CD4-positive, alpha-beta T cell treated with Interleukin-2 at 100 ng/mL for 4 hours (primary cell): Measurements from ENCODE around the gene SLC1A7.

Experiments used
- DNase-seq: peaks from one replicate; pipeline ENCODE4 v3.0.0-alpha.2; 2020; ENCODE audit warnings: low spot score

The SLC1A7 gene

DNA sequence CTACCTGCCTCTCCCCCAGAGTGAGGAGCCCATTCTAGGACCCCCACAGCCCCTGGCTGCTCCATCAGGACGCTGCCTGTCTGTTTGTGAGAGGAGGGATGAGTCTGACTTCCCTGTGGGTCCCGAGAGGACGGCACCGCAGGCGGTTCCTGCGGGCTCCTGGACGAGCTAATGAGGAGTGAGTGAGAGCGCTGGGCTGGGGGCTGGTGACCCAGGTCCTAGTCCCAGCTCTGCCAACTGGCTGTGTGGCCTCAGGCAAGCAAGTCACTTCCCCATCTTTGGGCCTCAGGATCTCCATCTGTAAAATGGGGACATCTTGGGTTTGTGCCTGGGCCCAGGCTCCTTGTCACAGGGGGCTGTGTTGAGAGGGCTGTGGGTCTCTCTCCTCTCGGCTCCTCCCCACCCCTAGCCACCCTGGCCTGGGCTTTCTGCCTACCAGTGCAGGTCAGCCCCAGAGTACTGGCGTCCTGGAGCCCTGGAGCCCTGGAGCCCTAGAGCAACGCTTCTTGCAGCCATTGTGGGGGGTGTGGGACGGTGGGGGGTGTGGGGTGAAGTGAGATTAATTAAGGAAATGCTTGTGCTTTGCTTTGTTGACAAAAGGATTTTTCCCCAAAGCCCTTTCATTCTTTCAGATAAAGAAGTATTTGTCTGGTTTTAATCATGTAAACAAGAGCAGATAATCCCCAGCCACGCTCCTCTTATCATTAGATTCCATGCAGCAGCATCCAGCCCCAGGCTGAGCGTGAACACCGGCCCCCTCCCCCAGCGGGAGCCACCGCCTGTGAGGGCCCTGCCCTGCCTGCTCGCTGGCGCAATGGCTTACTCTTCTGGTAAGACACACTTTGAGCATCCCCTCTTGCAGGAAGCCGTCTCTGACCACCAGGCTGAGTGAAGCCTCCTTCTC lies 26.8 kb downstream of the SLC1A7 start:
- no peak for DNase-seq

DNA sequence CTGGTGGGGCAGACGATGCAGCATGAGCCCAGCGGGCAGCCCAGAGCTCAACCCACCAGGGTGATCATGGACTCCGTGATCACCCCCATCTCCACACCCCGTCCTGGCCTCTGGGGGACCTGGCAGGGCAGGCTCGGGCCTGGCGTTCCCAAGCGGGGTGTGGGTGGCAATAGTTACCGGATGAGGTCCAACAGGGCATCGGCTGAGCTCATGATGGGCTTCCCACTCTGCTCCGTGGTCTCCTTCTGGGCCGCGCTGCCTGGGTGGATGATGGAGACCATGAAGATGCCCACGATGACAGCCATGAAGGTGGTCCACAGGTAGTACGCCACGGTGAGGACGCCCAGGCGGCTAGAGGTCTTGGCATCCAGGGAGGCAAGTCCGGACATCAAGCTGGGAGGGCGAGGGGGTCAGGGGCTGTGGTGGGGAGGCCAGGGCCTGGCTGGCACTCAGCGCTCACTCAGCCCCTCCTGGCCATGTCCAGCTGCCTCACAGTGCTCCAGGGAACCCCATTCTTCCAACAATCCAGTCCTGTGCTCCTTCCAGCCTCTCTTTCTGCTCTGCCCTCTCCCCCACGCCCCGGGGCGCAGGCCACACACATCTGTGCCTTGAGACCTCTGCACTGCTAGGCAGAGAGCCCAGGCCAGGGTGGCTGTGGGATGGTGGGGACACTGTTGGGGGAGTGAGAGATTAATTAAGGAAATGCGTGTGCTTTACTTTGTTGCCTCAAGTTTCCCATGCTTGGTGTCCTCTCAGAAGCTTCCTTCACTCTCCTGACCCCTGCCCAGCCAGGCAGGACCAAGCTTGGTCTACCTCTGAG lies 27.6 kb downstream of the SLC1A7 start:
- no peak for DNase-seq

DNA sequence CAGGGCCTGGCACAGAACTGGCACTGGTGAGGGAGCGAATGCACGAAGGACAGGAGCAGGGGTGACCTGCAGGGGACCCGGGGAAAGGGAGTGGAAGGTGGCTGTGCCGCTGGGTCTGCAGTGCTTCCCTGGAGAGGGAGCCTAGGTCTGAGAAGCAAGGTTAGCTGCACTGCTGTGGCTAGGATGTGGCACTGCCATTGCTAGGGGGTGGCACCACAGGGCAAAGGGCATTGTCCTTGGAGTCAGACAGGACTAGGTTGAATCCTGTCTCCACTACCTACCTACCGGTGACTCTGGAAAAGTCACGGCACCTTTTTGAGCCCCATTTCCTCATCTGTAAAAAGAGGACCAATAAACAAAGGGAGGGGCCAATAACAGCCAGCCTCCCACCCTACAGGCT lies 28.3 kb downstream of the SLC1A7 start:
- no peak for DNase-seq

DNA sequence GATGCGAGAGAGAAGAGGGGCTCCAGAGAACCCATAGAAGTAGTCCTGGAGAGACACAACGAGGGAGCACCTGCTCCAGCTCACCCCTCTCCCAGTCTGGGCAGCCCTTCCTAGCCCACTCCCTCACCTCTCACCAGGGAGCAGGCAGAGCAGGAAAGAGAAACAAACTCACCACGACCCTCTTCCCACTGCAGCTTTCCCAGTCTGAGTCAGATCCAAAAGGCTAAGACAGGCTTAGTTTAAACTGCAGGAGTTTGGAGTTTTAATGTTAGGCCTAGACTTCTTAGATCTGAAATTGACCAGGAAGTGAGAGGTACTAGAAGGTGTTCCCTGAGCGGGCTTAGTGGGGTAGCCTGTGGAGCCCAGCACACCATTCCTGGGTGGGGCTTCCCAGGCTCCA lies 29.6 kb downstream of the SLC1A7 start:
- no peak for DNase-seq

DNA sequence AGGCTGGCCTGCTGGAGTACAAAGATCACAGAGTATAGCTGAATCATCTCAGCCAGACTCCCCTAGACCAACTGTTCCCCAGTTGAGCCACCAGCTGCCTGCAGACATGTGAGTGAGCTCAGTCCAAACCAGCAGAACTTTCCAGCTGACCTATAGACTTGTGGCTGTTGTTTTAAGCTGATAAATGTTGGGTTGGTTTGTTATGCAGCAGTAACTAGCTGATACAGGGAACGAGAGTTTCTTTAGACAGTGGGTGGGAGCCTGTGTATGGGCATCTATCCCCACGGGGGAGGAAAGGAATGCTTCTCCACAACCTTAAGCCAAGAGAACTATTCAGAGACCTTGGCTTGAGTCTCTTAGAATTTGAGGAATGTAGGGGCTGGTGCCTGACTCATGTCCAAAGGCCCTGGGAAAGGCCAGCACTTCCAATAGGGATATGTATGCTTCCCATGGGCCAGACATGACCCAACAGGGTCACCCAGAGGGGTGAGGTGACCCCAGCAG lies 30.1 kb downstream of the SLC1A7 start:
- DNase-seq: no peak

DNA sequence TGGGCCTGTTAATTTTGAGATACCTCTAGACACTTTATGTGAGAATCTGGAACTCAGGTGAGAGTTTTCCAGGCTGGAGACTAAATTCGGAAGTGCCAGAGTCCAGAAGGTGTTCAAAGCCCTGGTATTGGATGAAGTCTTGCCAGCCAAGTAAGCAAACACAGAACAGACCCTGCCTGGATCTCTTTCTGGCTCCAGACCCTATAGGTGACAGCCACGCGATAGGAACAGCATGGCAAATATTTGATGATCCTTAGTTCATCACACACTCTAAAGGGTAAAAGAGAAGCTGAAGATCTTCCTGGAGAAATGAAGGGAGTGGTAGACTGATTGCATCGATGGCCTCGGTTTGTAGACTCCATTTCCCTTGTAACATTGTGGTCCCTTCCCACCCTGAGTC lies 30.7 kb downstream of the SLC1A7 start:
- no peak for DNase-seq

DNA sequence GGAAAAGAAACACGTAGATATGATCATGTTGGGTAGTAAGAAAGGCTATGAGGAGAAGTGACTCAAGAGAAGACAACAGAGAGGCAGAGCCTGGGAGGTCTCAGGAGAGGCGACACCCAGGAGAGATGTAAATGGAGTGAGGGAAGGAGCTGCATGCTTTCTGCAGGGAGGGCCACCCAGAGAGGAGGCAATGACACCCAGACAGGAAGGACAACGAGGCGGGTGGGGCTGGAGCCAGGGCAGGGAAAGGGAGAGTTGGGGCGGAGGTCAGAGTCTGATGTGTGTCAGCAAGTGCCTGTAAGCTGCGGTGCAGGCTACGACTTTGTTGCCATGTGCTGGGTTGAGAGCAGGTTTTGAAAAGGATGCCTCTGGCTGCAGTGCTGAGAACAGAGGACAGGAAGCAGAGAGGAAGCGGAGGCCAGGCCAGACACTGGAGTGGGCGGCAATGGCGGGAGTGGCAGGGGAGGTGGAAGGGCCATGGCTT lies 31.3 kb downstream of the SLC1A7 start:
- DNase-seq: no peak

DNA sequence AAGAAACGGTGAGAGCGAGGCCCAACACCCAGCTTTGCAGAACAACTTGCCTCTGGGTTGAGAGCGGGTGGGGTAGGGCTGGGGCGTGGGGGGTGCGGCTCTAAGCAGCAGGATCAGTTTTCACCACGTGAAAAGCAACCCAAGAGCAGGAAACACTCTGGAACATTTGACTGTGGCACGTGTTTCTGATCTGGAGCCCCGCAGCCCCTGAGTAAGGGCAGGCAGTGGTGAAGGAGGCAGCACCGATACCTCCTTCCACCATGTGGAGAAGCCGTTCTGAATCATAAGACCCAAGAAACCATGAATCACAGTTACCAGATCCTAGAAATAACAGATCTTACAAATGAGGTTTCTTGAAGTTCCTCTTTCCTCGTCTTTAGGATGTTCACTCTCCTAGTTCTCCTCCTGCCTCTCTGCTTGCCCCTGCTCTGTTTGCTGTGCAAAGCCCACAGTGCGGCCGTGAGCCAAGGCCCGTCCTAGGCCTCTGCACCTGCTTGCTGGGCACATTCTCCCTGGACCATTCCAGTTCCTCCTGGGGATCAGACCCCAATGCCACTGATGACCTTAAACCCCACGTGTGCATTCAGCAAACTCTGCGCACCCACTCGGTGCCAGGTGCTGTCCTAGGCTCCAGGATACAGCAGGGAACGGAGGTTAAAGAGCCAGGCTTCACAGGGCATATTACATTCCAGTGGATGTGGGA lies 31.9 kb downstream of the SLC1A7 start:
- no peak for DNase-seq

DNA sequence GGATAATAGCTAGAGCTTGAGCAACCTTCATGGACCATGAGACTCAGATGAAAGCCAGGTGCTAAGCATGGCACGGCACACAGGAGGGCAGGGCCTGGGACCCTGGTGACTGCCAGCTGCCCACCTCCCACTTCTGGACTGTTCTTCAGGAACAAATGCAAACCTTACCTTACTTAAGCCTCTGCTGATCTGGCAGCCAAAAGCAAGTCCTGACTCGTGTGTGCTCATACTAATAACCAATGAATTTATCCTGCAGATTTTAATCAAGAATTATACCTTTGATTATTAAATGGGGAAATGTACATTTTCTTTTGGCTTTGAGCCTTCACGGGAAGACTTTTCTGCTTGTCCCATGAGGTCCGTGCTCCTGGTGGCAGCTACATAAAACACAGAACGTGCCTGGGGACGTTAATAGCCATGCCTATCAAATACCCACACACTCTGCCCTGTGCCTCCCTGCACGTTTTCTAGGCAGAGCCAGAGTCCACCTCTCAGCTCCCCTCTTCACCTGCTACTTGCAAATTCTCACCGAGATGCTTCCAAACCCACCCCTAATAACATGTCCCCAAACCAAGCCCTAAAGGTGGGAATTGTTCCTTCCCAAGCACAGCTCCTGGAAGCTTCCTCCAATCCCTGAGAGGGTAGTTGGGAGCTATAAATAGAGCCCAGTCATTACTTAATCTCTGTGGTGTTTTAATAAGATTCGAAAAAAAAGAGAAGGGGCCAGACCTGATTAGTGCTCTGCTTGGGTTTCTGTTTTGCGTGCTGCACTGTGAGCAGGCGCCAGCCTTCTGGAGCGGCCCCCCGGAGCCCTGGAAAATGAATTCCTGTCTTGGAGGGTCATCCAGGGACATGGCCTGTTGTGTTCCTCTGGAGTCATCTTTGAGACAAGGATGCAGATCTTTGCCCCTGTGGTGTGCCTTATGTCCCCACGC lies 33.5 kb downstream of the SLC1A7 start:
- DNase-seq: no peak

DNA sequence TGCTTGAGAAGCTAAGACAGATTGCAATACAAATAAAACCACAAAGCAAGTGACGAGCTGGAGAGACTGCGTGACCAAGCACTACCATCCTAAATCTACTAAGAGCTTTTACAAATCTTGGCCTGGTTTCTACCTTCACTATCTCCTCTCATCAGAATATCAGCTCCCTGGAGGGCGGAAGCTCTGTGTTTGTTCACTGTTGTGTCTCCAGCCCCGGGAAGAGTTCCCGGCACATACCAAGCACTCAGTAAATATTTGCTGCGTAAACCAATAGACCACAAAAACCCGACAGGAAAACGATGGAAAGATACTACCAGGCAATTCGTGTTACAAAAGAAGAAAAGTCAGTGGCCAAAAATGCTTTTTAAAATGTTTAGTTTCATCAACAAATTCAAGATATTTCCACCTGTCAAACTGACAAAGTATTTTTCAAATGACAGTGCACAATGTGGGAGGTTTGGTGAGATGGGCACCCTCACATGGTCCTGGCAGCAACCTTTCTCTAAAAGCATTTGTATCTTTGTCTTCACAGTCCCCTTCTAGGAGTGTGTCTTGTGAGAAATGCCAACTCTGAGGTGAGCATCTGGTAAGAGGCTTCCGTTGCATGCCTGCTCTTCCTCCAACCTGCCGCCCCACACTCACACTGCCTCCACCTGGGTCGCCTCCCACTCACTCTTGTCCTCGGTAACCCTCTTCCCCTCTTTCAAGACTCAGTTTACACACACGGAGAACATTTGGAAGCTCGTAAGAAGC lies 34.7 kb downstream of the SLC1A7 start:
- no peak for DNase-seq

DNA sequence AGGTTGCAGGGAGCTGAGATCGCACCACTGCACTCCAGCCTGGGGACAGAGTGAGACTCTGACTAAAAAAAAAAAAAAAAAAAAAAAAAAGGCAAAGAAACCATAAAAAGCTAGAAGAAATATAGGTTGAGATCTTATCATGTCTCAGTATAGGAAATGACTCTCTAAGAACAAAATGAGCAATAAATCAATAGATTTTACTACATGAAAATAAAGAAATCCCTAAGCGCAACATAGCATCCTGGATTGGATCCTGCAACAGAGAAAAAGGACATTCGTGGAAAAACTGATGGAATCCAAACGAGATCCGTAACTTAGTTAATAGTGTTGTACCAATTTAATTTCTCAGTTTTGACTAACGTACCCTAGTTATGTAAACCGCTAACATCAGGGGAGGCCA lies 35.3 kb downstream of the SLC1A7 start:
- DNase-seq: no peak

DNA sequence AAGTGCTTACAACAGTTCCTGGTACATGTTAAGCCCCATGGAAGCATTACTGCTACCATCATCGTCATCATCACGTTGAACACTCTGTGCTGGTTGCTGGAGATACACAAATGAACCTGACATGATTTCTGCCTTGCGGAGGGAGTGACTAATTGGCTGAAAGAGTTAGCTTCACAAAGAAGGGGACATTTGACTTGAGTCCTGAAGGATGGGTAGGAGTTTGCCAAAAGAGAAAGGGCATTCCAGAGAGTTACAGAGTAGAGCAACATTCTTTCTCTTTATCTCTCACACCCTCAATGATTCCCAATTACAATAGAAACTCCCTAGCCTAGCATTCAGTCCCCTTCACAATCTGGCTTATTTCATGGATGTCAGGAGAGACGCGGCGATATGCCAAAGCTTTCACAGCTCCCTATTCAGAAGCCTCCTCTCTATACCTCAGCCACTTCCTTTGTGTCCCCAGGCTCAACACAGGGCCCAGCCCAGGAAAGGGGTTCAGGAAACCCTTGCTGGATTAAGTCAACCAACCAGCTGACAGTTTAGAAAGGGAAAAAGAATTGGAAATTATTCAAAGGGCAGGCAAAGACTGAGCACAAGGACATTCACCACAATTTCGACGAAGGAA lies 38.0 kb downstream of the SLC1A7 start:
- no peak for DNase-seq

DNA sequence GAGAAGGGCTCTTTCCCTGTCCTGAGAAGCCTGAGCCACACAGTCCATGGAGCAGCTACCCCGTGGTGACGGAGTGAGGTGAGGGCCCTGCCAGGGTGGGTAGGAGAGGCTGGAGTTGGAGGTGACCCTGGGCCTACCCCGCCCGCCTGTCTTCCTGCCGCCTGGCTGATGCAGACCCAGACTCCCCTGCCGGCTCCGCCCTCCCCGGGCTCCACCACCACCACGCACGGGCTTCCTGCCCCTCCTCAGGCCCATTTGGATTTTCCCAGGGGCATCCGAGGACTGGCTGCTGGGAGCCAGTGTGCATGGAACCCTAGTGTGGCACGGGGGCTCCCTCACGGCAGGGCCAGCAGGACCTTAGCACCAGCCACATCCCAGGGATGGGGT lies 47.9 kb downstream of the SLC1A7 start:
- no peak for DNase-seq

DNA sequence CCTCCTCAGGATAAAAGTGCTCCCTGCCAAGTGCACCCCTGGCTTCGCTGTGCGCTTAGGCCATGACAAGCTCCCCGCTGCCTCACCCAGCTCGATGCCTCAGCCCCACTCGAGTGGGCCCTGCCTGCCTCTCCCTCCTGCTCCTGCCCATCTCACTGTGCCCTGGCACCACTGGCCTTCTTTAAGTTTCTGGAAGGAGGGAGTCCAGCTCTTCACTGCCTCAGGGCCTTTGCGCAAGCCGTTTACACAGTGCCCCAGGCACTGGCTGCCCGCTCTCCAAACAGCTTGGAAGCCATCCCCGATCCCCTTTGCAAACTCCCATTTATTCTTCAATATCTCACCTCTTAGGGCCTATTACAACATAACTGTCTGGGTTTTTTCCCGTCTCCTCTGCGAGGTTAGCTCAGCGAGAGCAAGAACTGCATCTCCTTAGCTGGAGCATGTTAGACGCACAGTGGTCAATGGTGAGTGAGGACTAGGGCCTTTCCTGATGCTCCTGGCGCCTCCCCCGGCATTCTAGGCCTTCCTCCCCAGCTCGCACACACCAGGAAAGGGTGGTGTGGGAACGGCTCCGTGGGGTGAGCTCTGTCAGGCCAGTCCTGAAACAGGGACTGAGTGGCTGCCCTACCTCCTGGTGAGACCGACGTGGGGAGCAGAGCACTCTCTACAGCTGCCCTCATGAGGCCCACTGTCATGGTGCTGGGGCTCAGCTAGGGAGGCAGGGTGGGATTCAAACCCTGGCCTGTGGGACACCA lies 48.5 kb downstream of the SLC1A7 start:
- DNase-seq: no peak

DNA sequence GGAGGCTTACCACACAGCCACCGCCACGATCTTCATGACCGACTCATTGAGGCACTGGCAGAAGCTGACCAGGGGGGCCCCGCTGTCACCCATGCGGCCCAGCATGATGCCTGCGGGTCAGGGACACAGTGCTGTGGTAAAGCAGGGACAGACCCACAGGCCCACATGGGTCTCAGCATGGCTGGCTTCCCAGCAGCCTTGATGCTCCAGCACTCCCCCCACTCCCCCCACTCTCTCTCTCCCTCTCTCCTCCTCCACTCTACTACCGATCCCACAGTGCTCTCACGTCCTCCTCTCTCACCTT lies 49.0 kb downstream of the SLC1A7 start:
- no peak for DNase-seq

DNA sequence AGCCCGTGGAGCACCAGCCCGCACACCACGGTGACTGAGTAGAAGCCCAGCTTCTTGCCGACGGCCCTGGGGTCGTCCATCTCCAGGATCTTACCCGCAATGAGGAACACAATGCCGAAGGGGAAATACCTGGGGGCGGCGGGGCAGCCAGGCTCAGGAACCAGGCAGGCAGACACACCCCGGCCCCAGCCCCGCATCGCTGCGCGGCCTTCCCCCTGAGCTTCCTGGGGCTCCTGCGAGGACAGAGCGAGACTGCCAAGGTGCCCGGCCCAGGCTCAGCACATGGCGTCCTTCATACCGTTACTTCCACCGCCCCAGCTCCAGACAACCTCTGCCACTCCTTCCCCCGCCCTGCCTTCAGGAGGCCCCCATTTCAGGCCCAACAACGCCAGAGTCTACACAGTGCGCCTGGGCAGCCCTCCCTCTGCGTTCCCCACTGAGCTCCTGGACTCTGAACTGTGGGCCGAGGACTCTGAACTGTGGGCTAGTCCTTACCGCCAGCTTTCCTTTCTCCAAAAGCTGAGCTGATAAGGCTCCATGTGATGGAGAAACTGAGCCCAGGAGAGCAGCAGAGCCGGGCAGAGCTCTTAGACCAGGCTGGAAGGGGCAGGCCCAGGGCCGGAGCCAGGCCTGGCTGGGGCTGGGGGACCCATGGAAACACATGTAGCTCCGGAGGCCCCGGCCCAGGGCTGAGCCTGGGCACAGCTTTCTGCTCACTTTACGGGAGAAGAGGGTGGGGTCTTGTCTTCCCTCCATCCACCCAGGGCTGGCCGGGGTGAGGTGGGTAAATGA lies 49.6 kb downstream of the SLC1A7 start:
- DNase-seq: no peak

DNA sequence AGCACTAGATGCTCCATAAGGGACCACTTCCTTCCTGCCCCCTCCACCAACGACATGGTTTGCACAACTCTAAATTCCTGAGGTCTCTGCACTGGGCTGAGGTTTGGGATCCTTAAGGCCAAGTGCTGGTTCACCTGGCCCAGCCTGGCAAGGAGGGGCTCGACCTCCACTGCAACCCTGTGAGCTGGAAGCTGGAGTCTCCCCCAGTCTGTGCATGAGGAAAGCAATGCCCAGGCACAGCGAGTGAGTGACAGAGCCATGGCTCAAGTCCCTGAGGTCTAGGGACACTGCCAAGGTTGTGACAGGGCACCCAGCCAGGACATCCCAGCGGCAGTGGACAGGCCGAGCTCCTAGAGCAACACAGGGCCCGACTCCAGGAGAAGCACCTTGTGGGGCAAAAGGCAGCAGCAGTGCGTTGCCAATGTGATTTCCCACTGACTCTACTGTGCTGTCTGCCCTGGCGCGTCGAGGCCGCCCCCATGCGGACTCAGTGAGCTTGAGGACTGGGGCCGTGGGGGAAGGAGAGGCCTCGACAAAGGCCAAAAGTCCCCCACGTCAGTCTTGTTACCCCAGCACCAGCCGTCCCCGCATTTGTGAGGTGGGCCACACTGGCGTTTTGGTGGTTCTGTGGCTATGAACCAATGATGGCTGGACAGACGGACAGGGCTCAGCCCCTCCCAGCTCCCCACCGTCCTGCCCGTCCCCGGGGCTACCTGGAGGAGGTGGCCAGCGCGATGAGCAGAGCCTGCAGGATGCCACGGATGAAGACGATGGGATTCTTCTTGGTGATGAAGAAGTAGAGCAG lies 50.4 kb downstream of the SLC1A7 start:
- no peak for DNase-seq
